HG03432 (cell line): ENCODE results near the gene SERGEF.
"Not testable (repeated sequence)": the region's sequence is repeated elsewhere in the genome, so short reads cannot be mapped to it uniquely, and the experiment has no call there.

Experiments
- ATAC-seq: cut with Tn5 transposase; IDR thresholded peaks from one replicate; pipeline ENCODE4 v1.9.1; 2021; ENCODE audit warnings: mild to moderate bottlenecking, moderate library complexity; ENCODE audit not compliant: unreplicated experiment

The SERGEF gene

DNA sequence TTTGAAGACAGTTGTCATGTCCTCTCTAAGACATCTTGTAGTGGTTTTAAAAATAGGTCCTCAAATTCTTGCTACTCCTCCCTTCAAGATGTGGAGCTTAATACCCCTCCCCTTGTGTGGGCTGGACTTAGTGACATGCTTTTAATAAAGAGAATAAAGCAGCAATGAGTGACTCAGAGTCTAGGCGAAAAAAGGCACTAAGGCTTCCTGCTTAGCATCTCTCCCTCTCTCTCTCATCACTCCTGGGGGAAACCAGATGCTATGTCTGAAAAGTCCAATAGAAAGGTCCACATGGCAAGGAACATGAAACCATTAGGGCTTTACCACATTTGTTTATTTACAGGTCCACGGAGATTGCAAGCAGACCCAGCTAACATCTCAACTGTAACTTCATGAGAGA is 11.7 kb downstream of the SERGEF start:
- ATAC-seq, result no peak

- peak; percentile 68 for ATAC-seq
Observed at GRCh38 chr11:18000760-18001159, 12.1 kb downstream of the SERGEF start.

- not testable (repeated sequence) for ATAC-seq
Observed at GRCh38 chr11:18000128-18000527, 12.7 kb downstream of the SERGEF start.

DNA sequence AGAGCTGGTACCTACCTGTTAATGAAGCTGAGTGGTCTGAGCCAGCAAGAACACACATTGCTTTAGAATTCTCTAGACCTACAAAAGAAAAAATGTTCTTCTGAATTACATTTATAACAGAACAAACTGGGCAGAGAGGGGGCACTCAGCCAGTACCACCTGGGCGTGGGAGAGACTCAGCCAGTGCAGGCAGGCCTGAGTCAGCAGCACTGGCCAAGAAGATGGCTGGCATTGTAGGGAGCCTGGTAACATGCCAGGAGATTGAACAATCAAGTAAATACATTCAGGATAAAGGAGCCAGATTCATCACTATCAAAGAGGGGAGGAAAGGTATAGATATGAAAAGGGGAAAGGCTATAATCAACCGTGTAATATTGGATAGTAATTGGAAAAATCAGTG is 19.9 kb downstream of the SERGEF start:
- ATAC-seq, result no peak

GRCh38 chr11:17991783-17992433 is 20.9 kb downstream of the SERGEF start:
- peak; percentile 87 for ATAC-seq

DNA sequence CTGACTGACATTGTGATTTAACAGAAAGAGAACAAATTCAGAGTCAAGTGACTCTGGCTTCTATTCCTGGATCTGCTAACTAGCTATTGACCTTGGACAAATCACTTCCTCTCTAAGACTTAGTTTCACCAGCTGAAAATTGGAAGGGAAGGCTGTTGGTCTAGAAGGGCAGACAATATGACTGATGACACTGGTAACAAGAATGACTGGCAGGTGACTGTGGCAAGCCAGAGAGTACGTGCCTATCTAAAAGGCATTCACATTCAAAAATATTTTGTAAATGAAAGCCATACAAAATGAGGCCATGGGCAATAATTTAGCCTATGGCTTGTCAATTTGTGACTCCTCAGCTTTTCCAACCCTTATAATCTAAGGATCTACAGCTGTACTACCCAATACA is 23.5 kb downstream of the SERGEF start:
- ATAC-seq, result no peak

GRCh38 chr11:17988465-17988864 is 24.4 kb downstream of the SERGEF start:
- no peak for ATAC-seq

- ATAC-seq, result no peak
Observed at GRCh38 chr11:17987826-17988225, 25.0 kb downstream of the SERGEF start.

DNA sequence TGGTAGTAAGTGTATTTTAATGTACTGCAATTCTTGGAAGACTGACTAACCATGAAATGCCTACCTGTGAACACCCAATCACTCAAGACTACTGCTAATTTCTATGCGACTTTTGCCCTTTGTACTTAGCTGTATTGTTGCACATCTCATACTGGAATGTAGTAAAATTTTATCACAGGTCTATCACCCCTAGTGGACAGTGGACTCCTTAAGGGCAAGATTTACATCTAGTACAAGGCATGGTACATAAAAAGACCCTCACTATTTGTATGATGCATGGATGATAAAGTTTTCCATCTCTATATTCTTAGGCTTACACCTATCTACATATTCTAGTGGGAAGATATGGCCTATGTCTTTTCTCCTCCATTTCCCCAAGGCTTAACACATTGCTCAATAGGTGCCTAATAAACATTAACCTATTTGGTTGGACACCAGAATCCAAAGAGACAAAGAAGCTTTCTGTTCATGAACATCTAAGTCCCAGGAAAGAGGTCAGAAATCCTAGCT is 26.1 kb downstream of the SERGEF start:
- ATAC-seq, result no peak

DNA sequence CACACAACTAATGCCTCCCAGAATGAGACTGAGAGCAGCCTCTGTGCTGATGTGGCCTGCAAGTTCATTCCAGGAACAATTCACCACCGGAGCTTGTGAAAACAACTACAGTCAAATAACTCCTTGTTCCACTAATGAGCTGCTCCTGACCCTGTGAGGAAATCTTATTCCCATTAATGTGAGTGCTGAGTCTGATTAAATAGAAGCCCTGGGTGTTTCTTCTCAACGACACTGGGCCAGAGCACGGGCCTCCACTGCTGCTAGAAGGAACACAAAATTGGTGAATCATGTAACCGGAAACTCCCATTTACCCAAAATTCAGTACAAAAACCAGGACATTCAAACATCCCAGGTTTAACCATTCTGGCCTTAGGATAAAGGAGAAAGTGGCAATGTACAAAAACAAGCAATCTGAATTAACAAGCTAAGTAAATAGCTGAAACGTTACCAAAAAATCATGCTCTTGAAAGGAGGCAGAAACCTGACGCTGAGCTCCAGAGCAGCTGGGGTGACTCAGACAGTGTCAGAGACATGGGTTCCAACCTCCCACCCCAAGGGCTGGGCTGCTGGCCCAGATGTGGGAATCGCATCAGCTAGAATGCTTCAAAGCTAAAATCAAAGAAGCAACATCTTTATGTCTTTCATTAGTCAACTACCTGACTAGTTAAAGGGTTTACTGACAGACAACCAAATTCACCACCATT is 26.7 kb downstream of the SERGEF start:
- ATAC-seq, result no peak

GRCh38 chr11:17985517-17985916 is 27.3 kb downstream of the SERGEF start:
- no peak for ATAC-seq

DNA sequence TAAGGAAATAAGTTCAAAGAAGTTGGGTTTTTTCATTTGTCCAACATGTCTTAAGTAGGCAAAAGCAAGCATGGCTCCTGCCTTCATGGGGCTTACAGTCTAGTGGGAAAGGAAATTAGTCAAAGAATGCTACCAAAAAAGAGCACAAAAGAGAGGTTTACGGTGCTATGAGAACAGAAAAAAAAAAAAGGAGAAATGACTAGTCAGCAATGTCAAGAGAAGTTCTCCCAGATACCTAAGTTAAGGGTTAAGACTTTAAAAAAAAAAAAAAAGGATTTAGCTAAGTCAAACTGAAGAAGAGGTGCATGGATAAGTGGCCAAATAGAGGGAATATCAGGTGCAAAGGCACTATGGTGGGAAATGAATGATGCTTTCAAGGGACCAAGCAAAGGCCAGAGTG is 29.3 kb downstream of the SERGEF start:
- ATAC-seq, result no peak

- peak; percentile 43 for ATAC-seq
Observed at GRCh38 chr11:17979770-17980371, 33.0 kb downstream of the SERGEF start.

DNA sequence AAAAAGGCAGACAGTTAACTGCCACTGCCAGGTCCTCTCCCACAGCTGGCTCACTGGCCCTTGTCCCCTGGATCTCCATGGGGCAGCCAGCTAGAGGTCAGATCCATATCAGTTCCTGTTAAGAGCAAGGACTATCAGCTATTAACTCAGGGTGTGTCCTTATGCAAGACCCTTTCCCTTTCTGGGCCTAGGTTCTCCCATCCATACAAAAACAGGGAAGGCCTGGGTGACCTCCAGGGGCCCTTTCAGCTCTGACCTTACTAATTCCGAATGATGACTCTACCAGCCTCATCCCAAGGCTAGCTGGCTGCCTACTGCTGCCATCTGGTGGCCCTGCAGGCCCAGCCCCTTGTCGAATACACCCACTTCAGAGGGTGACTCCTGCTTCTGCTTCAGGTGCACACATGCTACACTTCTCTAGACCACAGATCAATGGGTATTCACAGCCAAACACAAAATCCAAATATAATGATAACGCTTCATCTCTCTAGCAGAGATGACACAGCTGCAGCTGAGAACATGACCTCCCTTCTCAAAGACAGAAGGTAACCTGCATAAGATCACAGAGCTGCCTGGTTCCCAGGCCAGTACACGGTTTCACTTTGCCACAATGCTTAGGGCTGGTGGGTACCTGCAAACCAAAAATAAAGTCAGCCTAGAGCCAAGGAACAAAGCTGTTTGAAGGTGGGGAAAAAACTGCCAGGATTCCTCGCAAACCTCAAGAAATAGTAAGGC is 34.1 kb downstream of the SERGEF start:
- ATAC-seq, result peak; percentile 44

GRCh38 chr11:17976651-17977050 is 36.2 kb downstream of the SERGEF start:
- ATAC-seq, result no peak

- no peak for ATAC-seq
Observed at GRCh38 chr11:17974246-17974645, 38.6 kb downstream of the SERGEF start.

- no peak for ATAC-seq
Observed at GRCh38 chr11:17972987-17973386, 39.9 kb downstream of the SERGEF start.

GRCh38 chr11:17968206-17968605 is 44.6 kb downstream of the SERGEF start:
- no peak for ATAC-seq

DNA sequence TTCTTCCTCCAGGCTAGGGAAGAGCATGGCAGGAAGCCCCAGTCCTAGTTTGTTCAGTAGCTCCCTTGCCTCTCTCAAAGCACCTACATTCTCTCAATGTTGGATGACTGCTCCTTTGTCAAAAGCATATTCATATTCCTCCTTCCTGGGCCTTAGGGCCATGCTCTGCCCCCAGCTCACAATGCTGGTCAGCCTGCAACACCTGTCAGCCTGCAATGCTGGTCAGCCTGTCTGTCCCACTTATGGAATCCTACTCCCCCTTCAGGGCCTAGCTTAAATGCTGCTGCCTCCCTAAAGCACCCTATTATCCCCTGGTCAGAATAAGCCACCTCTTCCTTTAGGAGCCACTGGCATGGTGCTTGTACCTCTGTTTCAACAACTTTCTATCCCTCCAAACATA is 45.2 kb downstream of the SERGEF start:
- ATAC-seq, result no peak

DNA sequence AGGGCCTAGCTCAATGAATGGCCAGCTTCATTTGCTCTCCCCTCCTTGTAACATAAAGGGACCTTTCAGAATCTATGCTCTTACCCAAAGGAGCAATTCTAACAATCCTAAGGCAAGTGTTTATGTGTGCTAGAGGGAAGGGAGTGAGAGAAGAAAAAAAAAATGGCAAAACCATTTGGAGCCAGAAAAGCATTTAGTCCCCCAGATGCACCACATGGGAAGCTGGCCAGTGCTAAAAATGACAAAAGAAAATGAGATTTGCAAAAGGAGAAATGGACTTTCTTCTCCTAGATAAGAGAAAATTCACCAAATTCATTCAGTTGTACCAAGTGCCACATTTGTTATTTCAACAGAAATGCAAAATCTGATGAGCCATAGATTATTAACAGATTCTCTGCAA is 52.8 kb downstream of the SERGEF start:
- ATAC-seq, result no peak

DNA sequence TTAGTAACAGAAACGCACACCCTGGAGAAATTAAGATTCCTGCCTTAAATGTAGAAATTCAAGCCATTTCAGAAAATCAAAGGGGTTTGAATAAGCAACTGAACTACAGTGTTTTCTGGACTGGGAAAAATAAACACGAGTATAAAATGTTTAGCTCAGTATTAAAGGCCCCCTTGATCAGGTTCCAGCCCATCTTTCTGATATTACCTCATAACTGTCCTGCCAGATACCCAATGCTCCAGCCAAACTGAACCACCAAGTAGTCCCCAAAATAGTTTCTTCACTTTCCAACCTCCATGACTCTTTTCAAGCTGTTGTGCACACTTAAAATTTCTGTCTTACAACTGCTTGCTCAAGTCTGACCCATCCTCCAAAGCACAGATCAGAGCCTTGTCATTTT is 54.4 kb downstream of the SERGEF start:
- no peak for ATAC-seq
